C4-2B (cell line): ENCODE measurements around the gene NBAS.
"Not testable (repeated sequence)": the region's sequence is repeated elsewhere in the genome, so short reads cannot be mapped to it uniquely, and the experiment has no call there.

Experiments used
- CTCF ChIP-seq: fragments of 450-650 bp; conservative IDR thresholded peaks from 2 replicates; pipeline ENCODE4 v1.5.1; 2017; ENCODE audit warnings: mild to moderate bottlenecking
- ZFX ChIP-seq: fragments of 450-650 bp; IDR thresholded peaks from 2 replicates; pipeline ENCODE4 v1.6.1; 2017

GRCh38 chr2:15258385-15258784 lies 302.7 kb downstream of the NBAS start:
- not testable (repeated sequence) for TF ChIP-seq CTCF, ZFX
